SW480 (cell line): ENCODE measurements around the gene OR4C5.
"Not testable (repeated sequence)": the region's sequence is repeated elsewhere in the genome, so short reads cannot be mapped to it uniquely, and the experiment has no call there.

ENCODE experiments used
- DNase-seq: peaks from one replicate; pipeline ENCODE4 v3.0.0-alpha.2; 2016; ENCODE audit warnings: low spot score

Gene OR4C5

DNA sequence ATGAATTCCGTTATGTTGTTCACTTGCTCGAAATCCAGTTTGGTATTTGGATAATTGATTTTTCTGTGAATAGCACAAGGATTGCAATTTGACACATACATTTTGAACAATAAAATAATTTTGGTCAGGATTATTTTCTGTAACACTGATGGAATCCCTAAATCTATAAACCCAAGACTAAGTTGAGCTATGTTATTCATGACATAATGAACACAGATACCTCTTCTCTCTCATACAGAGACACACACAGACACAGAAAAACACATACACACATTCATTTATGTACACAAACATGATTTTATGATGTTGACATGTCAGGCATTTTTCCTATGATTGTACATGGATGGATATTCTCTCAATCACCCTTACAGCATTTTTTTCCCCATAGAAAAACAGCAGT, at the start of gene OR4C5:
TSS of gene OR4C5 (minus strand) at position 101 of the 400 bp plus-strand sequence. CDS start at position 101, 0 bp downstream.
- no peak for DNase-seq

DNA sequence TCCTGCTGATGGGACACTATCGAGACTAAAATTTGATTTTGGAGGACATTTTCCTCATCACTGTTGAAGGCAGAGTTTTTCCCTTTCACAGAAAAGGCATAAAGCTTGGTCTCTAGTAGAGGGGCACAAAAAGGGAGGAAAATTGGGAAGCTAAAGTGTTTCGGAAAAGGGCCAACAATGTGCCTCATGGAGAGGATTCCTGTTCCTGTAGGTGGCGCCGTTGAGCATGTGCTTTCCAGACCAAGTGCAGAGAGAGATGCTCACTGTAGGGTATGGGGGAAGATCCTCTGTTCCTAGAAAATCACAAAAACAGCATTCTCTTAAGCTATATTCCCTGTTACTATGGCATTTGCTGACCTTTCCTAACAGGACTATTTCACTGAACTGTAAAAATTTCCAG, 18.4 kb upstream of the OR4C5 start:
- DNase-seq, result no peak

DNA sequence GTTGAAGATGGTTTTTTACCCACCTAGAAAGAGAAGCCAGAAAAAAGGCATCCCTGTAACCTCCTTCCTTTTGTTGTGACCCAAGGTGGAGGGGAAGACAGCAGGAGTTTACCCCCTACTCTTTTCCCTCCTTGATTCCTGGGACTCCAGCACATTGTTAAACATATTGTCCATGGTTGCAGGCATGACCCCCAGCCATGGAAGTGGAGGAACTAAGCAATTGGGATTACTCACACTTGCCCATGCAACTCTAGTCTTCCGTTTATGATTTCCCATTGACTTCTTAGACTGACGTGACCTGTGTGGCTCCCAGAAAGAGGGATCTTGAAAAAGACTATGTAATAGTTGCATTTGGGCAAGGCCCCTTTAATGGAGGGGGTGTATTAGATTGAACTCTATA, 17.9 kb upstream of the OR4C5 start:
- DNase-seq, result not testable (repeated sequence)

DNA sequence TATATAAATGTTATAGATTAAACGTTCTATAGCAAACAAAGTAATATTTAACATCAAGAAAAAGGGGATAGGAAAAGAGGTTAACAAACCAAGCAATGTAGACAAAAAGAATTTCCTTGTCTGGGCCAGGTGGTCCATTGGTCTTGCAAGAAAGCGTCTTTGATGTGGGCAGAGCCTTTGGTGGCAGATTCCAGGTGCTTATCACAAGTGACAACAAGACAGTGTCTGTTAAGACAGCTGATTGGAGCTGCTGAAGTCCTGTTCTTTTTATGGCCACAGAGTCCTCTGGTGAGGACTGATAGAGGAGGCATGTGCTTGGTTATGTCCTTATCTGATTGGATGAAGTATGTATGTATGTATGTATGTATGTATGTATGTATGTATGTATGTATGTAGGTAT, 5.0 kb downstream of the OR4C5 start:
- not testable (repeated sequence) for DNase-seq

DNA sequence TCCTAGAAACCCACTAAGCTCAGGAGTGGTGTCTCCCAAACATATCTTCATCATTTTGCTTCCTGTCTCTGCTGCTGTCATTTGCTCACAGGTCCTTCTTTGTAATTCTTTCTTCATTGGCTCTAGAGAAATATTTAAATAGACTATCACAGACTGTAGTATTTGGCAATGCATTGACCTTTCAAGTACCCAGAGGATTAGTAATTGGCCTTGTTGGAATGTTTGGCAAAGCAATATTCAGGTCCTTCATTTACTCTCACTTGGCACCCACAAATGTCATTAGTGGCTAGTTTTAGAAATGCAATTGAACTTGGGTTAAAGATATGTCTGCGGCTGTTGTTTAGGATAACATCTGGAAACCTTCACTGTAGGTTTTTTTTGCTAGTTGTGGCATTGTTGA, 11.6 kb downstream of the OR4C5 start:
- no peak for DNase-seq

DNA sequence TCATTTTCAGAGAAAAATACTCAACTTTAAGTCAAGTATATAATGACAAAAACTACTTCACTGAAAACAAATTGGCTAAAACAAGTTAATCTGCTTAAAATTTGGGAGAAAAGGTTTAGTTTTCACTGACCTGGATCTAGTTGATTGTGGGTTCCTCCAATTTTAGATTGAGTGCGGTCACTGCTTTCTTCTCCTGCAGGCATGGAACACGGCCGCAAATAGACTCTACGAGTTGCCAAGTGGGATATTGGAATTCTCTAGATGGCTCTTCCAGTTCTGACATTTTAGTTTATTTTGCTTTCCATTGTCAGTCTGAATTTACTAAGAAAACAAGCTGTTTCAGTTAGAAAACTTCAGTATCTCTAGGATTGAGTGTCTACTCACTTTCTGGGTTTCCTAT, 12.3 kb downstream of the OR4C5 start:
- no peak for DNase-seq

DNA sequence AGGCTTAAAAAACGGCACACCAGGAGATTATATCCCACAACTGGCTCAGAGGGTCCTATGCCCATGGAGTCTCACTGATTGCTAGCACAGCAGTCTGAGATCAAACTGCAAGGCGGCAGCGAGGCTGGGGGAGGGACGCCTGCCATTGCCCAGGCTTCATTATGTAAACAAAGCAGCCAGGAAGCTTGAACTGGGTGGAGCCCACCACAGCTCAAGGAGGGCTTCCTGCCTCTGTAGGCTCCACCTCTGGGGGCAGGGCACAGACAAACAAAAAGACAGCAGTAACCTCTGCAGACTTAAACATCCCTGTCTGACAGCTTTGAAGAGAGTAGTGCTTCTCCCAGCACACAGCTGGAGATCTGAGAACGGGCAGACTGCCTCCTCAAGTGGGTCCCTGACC, 20.0 kb downstream of the OR4C5 start:
- not testable (repeated sequence) for DNase-seq

DNA sequence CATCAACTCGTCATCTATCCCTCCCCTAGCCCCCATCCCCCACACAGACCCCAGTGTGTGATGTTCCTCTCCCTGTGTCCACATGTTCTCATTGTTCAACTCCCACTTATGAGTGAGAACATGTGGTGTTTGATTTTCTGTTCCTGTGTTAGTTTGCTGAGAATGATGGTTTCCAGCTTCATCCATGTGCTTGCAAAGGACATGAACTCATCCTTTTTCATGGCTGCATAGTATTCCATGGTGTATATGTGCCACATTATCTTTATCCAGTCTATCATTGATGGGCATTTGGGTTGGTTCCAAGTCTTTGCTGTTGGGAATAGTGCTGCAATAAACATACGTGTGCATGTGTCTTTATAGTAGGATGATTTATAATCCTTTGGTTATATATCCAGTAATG, 23.8 kb downstream of the OR4C5 start:
- not testable (repeated sequence) for DNase-seq

DNA sequence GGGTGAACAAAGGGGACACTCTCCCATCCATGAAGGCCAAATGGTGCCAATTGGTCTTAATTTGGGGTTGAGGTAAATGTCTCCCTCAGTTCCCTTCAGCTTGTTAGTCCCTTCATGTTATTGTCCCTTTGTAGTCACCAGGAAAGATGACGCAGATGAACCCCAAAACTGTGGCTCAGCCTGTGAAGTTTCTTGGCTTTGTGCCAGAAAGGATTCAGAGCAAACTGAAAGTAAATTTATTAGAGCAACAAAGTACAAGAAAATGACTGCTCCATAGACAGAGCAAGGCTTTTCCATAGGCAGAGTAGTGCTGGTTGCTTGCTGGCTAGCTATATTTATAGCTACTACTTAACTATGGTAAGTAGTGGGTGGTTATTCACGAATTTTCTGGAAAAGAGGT, 24.8 kb downstream of the OR4C5 start:
- no peak for DNase-seq

DNA sequence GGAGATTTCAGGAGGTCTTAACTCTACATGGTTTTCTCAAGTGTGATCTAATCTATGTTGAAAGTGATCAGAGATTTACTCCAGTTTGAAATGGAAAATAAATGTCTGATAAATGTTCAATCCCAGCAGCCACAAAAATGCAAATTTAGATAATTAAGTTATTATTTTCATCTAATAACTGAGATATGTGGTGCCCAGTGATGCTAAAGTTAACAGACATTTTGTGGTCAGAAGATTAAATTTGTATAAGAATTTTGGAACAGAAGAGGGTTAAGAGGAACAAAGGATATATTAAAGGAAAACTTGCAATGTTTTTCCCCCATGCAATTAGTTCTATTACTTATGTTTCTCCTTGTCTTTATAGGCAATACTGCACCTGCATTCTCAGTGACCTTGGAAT, 41.6 kb downstream of the OR4C5 start, which contains the start of gene OR4C3:
TSS of gene OR4C3 (plus strand) at position 301 of the 400 bp plus-strand sequence. CDS start 102 bp downstream, outside the sequence.
- not testable (repeated sequence) for DNase-seq

DNA sequence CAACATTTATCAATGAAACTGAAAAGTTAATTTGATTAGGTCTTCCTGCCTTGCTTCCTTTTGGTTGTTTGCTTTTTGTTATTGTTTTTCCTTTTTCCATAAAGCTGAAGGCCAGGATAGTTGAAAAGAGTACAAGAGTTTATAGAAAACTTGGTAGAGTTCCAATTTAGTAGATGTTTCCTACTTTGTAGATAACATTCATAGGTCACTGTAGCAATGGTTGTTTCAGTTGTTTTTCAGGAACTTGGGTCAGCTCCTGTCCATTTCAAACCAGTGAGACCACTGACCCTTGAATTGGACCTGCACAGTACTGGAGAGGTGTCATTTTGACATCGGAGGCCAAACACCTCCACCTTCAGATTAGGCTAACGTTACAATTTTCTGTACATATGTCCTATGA, 46.5 kb downstream of the OR4C5 start:
- not testable (repeated sequence) for DNase-seq
